K562 (cell line): Measurements from ENCODE around the gene DIS3L2. TPM values are rescaled to one million over a fixed set of nuclear protein-coding genes. Genes with fewer than 3 reads are reported as not detected.

Source experiments
- ATAC-seq: fragments of 200-7000 bp; cut with Tn5 transposase; 3 replicates; pipeline ENCODE4 v1.9.1; 2020; ENCODE audit warnings: moderate library complexity
- BruUV-seq: library from RNA; stranded (reverse); fragments of 400-500 nt; replicated peaks from 2 replicates; lab custom pipeline; 2021; lab: Mats Ljungman, UMichigan
- CTCF ChIA-PET: fragments of 300-600 bp; formaldehyde crosslinking; extraction: SDS; loops from one replicate; lab custom pipeline; 2021; ENCODE audit warnings: low intra/inter-chr PET ratio; lab: Yijun Ruan, JAX
- POLR2A ChIA-PET: fragments of 300-600, 350-650 bp; sonication (Branson Sonifier 250); formaldehyde crosslinking; extraction: SDS; loops from one replicate; lab custom pipeline; 2021; ENCODE audit warnings: antibody characterized with exemption, inconsistent platforms; lab: Yijun Ruan, JAX
- DNase-seq, 4 experiments: peaks; one replicate each; pipeline versions ENCODE4 v3.0.0 to v3.0.0-alpha.2; 2011 to 2018; ENCODE audit warnings: low spot score in 3 of 4, mixed read lengths in 3 of 4; ENCODE audit errors: extremely low read depth in 1 of 4
- FAIRE-seq: peaks from 2 replicates; lab custom pipeline; 2011; peaks lifted over from hg19 to GRCh38; lab: Jason Lieb, UNC
- H2AFZ ChIP-seq: 2 replicates; pipeline ENCODE4 v1.6.0; 2011; ENCODE audit warnings: low read depth, low read length, control low read depth, inconsistent platforms
- H3K27ac ChIP-seq: fragments of 200-600 bp; 3 replicates; pipeline ENCODE4 v1.8.0; 2011; ENCODE audit warnings: low read depth, mild to moderate bottlenecking, control low read depth, inconsistent platforms, low read length, moderate library complexity, mixed read lengths; ENCODE audit errors: extremely low read depth
- H3K27me3 ChIP-seq, 2 experiments: fragments of 300-600 bp in 1 of 2; 2 replicates in 1 of 2; 3 replicates in 1 of 2; pipeline versions ENCODE4 v1.6.0 to v1.8.0; 2011; ENCODE audit warnings: inconsistent platforms in 2 of 2, low read length in 2 of 2, mild to moderate bottlenecking in 1 of 2, mixed read lengths in 1 of 2, moderate library complexity in 1 of 2; ENCODE audit not compliant: control insufficient read depth in 2 of 2, insufficient read depth in 2 of 2
- H3K36me3 ChIP-seq: fragments of 300-600 bp; 3 replicates; pipeline ENCODE4 v1.8.0; 2011; ENCODE audit warnings: mild to moderate bottlenecking, low read length, inconsistent platforms; ENCODE audit not compliant: control insufficient read depth, insufficient read depth
- H3K4me1 ChIP-seq, 2 experiments: fragments of 200-600 bp in 1 of 2; replicated peaks in 1 of 2; 2 replicates in 1 of 2; 3 replicates in 1 of 2; pipeline versions ENCODE4 v1.5.1 to v1.8.0; 2011; ENCODE audit warnings: inconsistent platforms in 2 of 2, low read length in 2 of 2, mild to moderate bottlenecking in 1 of 2, mixed read lengths in 1 of 2, moderate library complexity in 1 of 2; ENCODE audit not compliant: control insufficient read depth in 2 of 2, insufficient read depth in 2 of 2
- H3K4me2 ChIP-seq: 2 replicates; pipeline ENCODE4 v1.6.1; 2011; ENCODE audit warnings: low read length, control low read depth, inconsistent platforms, mixed read lengths; ENCODE audit not compliant: insufficient read depth
- H3K4me3 ChIP-seq: fragments of 200-600 bp; sonication (generic), shearing (Covaris generic); 2 replicates; pipeline ENCODE4 v1.5.1; 2016; ENCODE audit warnings: control low read depth, inconsistent platforms
- H3K79me2 ChIP-seq: fragments of 200-600 bp; 3 replicates; pipeline ENCODE4 v1.8.0; 2011; ENCODE audit warnings: low read length, inconsistent platforms; ENCODE audit not compliant: control insufficient read depth, insufficient read depth
- H3K9ac ChIP-seq, 2 experiments: 2 replicates each; pipeline versions ENCODE4 v1.6.0 to v1.6.1; 2011; ENCODE audit warnings: low read depth in 2 of 2, low read length in 2 of 2, control low read depth in 1 of 2, inconsistent platforms in 1 of 2, mild to moderate bottlenecking in 1 of 2, mixed read lengths in 1 of 2; ENCODE audit not compliant: insufficient read depth in 1 of 2
- H3K9me1 ChIP-seq: one replicate; pipeline ENCODE4 v1.6.0; 2011; ENCODE audit warnings: inconsistent platforms, mild to moderate bottlenecking, low read length, moderate library complexity; ENCODE audit not compliant: control insufficient read depth, insufficient read depth
- H3K9me3 ChIP-seq: replicated peaks from 2 replicates; pipeline ENCODE4 v1.5.1; 2011; ENCODE audit warnings: low read depth, low read length, inconsistent platforms; ENCODE audit not compliant: control insufficient read depth, insufficient read depth
- H4K20me1 ChIP-seq: replicated peaks from 2 replicates; pipeline ENCODE4 v1.6.1; 2011; ENCODE audit warnings: low read length, inconsistent platforms, mixed read lengths; ENCODE audit not compliant: control insufficient read depth, insufficient read depth
- GTF2E2 ChIP-seq: fragments of 200-800 bp; sonication (Bioruptor generic); IDR thresholded peaks from 2 replicates; pipeline ENCODE4 v1.6.1; 2016; ENCODE audit warnings: missing genetic modification characterization, missing compliant biosample characterization
- HLTF ChIP-seq: fragments of 450-650 bp; IDR thresholded peaks from 2 replicates; pipeline ENCODE4 v1.6.1; 2016
- HMGN3 ChIP-seq: IDR thresholded peaks from 2 replicates; pipeline ENCODE4 v1.6.1; 2011; ENCODE audit warnings: borderline replicate concordance, low read depth, mild to moderate bottlenecking, mixed read lengths, low read length; ENCODE audit not compliant: insufficient read length; ENCODE audit errors: extremely low read depth
- THRAP3 ChIP-seq: fragments of 450-650 bp; IDR thresholded peaks from 2 replicates; pipeline ENCODE4 v1.6.1; 2016; ENCODE audit warnings: mild to moderate bottlenecking, inconsistent platforms, borderline replicate concordance
- ZNF318 ChIP-seq, 2 experiments: fragments of 450-650 bp; IDR thresholded peaks; 2 replicates each; pipeline ENCODE4 v1.6.1; 2016; ENCODE audit warnings: mild to moderate bottlenecking in 2 of 2, borderline replicate concordance in 1 of 2, low read depth in 1 of 2, moderate library complexity in 1 of 2
- WGBS: fragments of 100-300 bp; shearing (Covaris generic); methylation state at CpG from one replicate; pipeline ENCODE4 v1.1.6; 2016; ENCODE audit warnings: low coverage, mixed read lengths; ENCODE audit not compliant: insufficient coverage; ENCODE audit errors: missing lambda C conversion rate; 5-methylcytosine and 5-hydroxymethylcytosine counted together
- in situ Hi-C: fragments of 300-500 bp; cut with MboI; formaldehyde crosslinking; loops from 4 replicates; pipeline ENCODE4 v1.15.0; 2018; ENCODE audit warnings: inconsistent platforms, mixed read lengths
- intact Hi-C: fragments of 100-400 bp; cut with micrococcal nuclease; formaldehyde crosslinking; loops from 2 replicates; pipeline ENCODE4 v1.14.2; 2022
- polyA plus RNA-seq, 8 experiments: library from polyadenylated mRNA; depleted of rRNA in 4 of 8; stranded (reverse) in 5 of 8; unstranded in 3 of 8; fragments of >200 nt; fragmentation: Nextera tagmentation in 2 of 8; fragmentation: Illumina TruSeq in 1 of 8; extraction: Ambion mirVana in 2 of 8; extraction: Trizol in 1 of 8; gene quantifications; 2 replicates each; pipeline versions ENCODE4 v1.2.1 to v1.2.3, GENCODE V29; 2011 to 2014; ENCODE audit warnings: inconsistent platforms in 1 of 8, missing spikeins in 1 of 8
- total RNA-seq, 7 experiments: library from RNA; depleted of rRNA in 6 of 7; stranded (reverse); fragments of >200 nt in 6 of 7; fragmentation: Illumina TruSeq in 2 of 7; extraction: Trizol in 2 of 7; gene quantifications; 2 replicates each; pipeline versions ENCODE4 v1.2.1 to v1.2.3, GENCODE V29; 2011 to 2021; ENCODE audit warnings: low replicate concordance in 1 of 7
- TF ChIP-seq, protein P1 (sequence below): sonication (generic); formaldehyde crosslinking; IDR thresholded peaks from 2 replicates; pipeline ENCODE4 v1.8.1; 2023; ENCODE audit warnings: mild to moderate bottlenecking, missing genetic modification reagents, moderate library complexity

Gene DIS3L2
- total and polyA plus RNA-seq, 9 of the 15 experiments (the other 6 are each of a cell fraction or from before 2014, with no cell fraction given), result 1.5 to 19.2 (median 11.2) TPM

DNA sequence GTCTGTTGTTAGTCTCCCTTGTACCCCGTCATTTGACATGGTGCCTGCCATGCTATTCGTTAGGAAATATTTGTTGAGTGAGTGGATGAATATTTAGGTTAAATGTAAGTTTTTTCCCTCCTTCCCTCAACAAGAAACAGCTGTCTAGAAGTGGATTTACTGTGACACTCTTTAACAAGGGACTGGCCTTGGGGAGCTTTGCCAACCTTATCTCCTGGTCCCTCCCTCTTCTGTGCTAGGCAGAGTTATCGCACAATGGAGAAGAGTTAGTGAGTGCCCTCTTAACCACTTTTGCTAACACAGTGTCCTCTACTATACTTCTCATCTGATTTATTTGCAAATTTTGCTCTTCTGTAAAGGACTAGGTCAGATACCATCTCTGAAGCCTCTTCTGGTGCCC lies 61.2 kb downstream of the DIS3L2 start:
- H4K20me1 ChIP-seq, result no peaks in the 10 kb centered on the region
- H3K36me3 ChIP-seq, result peaks cover 20% of the 10 kb centered on the region; the same call in 1 of the 3 replicates
- CTCF ChIA-PET, result no interaction called here
- H3K27me3 ChIP-seq, result no peaks in the 10 kb centered on the region
- no peaks in the 10 kb centered on the region for H3K79me2 ChIP-seq
- intact Hi-C loops, result no loop called here
- in situ Hi-C loops, result no loop called here
- POLR2A ChIA-PET, result no interaction called here
- 95% methylated on average over 3 of the region's 3 CpGs for WGBS
- BruUV-seq, result no TSS peak
- H2AFZ ChIP-seq, result no peak overlapping the region
- no peaks in the 10 kb centered on the region for H3K4me1 ChIP-seq
- no peaks in the 10 kb centered on the region for H3K9me1 ChIP-seq
- H3K27ac ChIP-seq, result no peak overlapping the region
- DNase-seq (no peak), ATAC-seq (no peak), FAIRE-seq (no peak)
- no peak overlapping the region for H3K4me2 ChIP-seq
- TF ChIP-seq HMGN3 (no peak), HLTF (no peak), GTF2E2 (no peak), THRAP3 (no peak), ZNF318 (IDR thresholded peaks at IDR 0.05; ENCODE audit: borderline replicate concordance in 1 of 2, low read depth in 1 of 2) (no peak)
- TF ChIP-seq, protein P1, sequence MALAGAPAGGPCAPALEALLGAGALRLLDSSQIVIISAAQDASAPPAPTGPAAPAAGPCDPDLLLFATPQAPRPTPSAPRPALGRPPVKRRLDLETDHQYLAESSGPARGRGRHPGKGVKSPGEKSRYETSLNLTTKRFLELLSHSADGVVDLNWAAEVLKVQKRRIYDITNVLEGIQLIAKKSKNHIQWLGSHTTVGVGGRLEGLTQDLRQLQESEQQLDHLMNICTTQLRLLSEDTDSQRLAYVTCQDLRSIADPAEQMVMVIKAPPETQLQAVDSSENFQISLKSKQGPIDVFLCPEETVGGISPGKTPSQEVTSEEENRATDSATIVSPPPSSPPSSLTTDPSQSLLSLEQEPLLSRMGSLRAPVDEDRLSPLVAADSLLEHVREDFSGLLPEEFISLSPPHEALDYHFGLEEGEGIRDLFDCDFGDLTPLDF (CRISPR knock-in tag), result no peak
- no peaks in the 10 kb centered on the region for H3K9me3 ChIP-seq
- no peak overlapping the region for H3K9ac ChIP-seq
- H3K4me3 ChIP-seq, result no peak overlapping the region
